GM21737 (cell line): ENCODE results near the gene WDR90.

ENCODE experiments used
- ATAC-seq: cut with Tn5 transposase; IDR thresholded peaks from one replicate; pipeline ENCODE4 v1.9.1; 2021; ENCODE audit warnings: mild to moderate bottlenecking, moderate library complexity; ENCODE audit not compliant: unreplicated experiment

WDR90 gene

GRCh38 chr16:658679-659571 is 9.8 kb downstream of the WDR90 start:
- no peak for ATAC-seq

- ATAC-seq: no peak
These were observed 10.5 kb downstream of the WDR90 start for GRCh38 chr16:659618-660017.

- no peak for ATAC-seq
These were observed 10.9 kb downstream of the WDR90 start for GRCh38 chr16:660132-660458.

GRCh38 chr16:660459-661183 is 11.5 kb downstream of the WDR90 start:
- no peak for ATAC-seq

GRCh38 chr16:661184-661821 is 12.1 kb downstream of the WDR90 start:
- no peak for ATAC-seq

GRCh38 chr16:662095-662494 is 12.9 kb downstream of the WDR90 start:
- ATAC-seq: no peak

- no peak for ATAC-seq
These were observed 13.4 kb downstream of the WDR90 start for GRCh38 chr16:662597-662996.

GRCh38 chr16:666572-666971 is 17.4 kb downstream of the WDR90 start:
- ATAC-seq: no peak

- no peak for ATAC-seq
These were observed 18.1 kb downstream of the WDR90 start for GRCh38 chr16:667113-667779.

GRCh38 chr16:667780-668518 is 18.8 kb downstream of the WDR90 start, which contains the start of gene RHOT2:
Gene RHOT2 (plus strand): TSS chr16:668132. CDS start chr16:668200, 68 bp downstream.
- peak; percentile 83 for ATAC-seq

GRCh38 chr16:668519-669171 is 19.5 kb downstream of the WDR90 start:
- ATAC-seq: no peak

- ATAC-seq: no peak
These were observed 20.5 kb downstream of the WDR90 start for GRCh38 chr16:669666-670065.

- no peak for ATAC-seq
These were observed 21.6 kb downstream of the WDR90 start for GRCh38 chr16:670485-671352.

- no peak for ATAC-seq
These were observed 22.4 kb downstream of the WDR90 start for GRCh38 chr16:671353-672131.

- ATAC-seq: no peak
These were observed 23.2 kb downstream of the WDR90 start for GRCh38 chr16:672371-672770.

- ATAC-seq: no peak
These were observed 23.7 kb downstream of the WDR90 start for GRCh38 chr16:672851-673250.

- no peak for ATAC-seq
These were observed 24.3 kb downstream of the WDR90 start for GRCh38 chr16:673399-673991.
